NCI-H2196 (cell line): ENCODE results near the gene HMCN1.
"Not testable (repeated sequence)": the region's sequence is repeated elsewhere in the genome, so short reads cannot be mapped to it uniquely, and the experiment has no call there.

Experiments used
- DNase-seq: peaks from one replicate; lab custom pipeline; 2025; ENCODE audit not compliant: unreplicated experiment; lab: John Stamatoyannopoulos, UW

Gene HMCN1

GRCh38 chr1:186129758-186130157 lies 395.6 kb downstream of the HMCN1 start:
- no peak for DNase-seq

- no peak for DNase-seq
Observed at GRCh38 chr1:186139115-186139514, 404.9 kb downstream of the HMCN1 start.

- DNase-seq = no peak
Observed at GRCh38 chr1:186139701-186140100, 405.5 kb downstream of the HMCN1 start.

GRCh38 chr1:186142159-186142558 lies 408.0 kb downstream of the HMCN1 start:
- no peak for DNase-seq

- DNase-seq = no peak
Observed at GRCh38 chr1:186142916-186143315, 408.7 kb downstream of the HMCN1 start.

GRCh38 chr1:186143481-186143880 lies 409.3 kb downstream of the HMCN1 start:
- no peak for DNase-seq

GRCh38 chr1:186144505-186144904 lies 410.3 kb downstream of the HMCN1 start:
- DNase-seq = no peak

- DNase-seq = no peak
Observed at GRCh38 chr1:186146974-186147373, 412.8 kb downstream of the HMCN1 start.

- DNase-seq = no peak
Observed at GRCh38 chr1:186149591-186149990, 415.4 kb downstream of the HMCN1 start.

- DNase-seq = no peak
Observed at GRCh38 chr1:186152227-186152619, 418.0 kb downstream of the HMCN1 start.

GRCh38 chr1:186152620-186153239 lies 418.5 kb downstream of the HMCN1 start:
- DNase-seq = no peak

GRCh38 chr1:186154651-186155050 lies 420.5 kb downstream of the HMCN1 start:
- no peak for DNase-seq

GRCh38 chr1:186155594-186155993 lies 421.4 kb downstream of the HMCN1 start:
- DNase-seq = no peak

GRCh38 chr1:186162895-186163294 lies 428.7 kb downstream of the HMCN1 start:
- DNase-seq = not testable (repeated sequence)

- no peak for DNase-seq
Observed at GRCh38 chr1:186164773-186165172, 430.6 kb downstream of the HMCN1 start.

GRCh38 chr1:186165303-186165702 lies 431.1 kb downstream of the HMCN1 start:
- no peak for DNase-seq

- no peak for DNase-seq
Observed at GRCh38 chr1:186167096-186167668, 433.0 kb downstream of the HMCN1 start.

- DNase-seq = no peak
Observed at GRCh38 chr1:186175588-186175987, 441.4 kb downstream of the HMCN1 start.

GRCh38 chr1:186178426-186179043 lies 444.3 kb downstream of the HMCN1 start:
- DNase-seq = no peak

- DNase-seq = no peak
Observed at GRCh38 chr1:186179231-186179630, 445.0 kb downstream of the HMCN1 start.

GRCh38 chr1:186183219-186183618 lies 449.0 kb downstream of the HMCN1 start:
- DNase-seq = no peak

GRCh38 chr1:186183970-186184628 lies 449.9 kb downstream of the HMCN1 start:
- no peak for DNase-seq
